H9 (cell line): ENCODE measurements around the gene LLGL2. TPM values are rescaled to one million over a fixed set of nuclear protein-coding genes. Genes with fewer than 3 reads are reported as not detected.

ENCODE experiments used
- DNase-seq: peaks from one replicate; pipeline ENCODE4 v3.0.0-alpha.2; 2017
- H2AFZ ChIP-seq: one replicate; pipeline ENCODE4 v1.6.1; 2013; ENCODE audit warnings: mild to moderate bottlenecking, low read length, control low read depth, moderate library complexity
- H2AK5ac ChIP-seq: 2 replicates; pipeline ENCODE4 v1.6.1; 2013; ENCODE audit warnings: low read length, control low read depth, mixed read lengths; ENCODE audit not compliant: insufficient read length
- H2BK120ac ChIP-seq: one replicate; pipeline ENCODE4 v1.6.1; 2013; ENCODE audit warnings: low read depth, mild to moderate bottlenecking, low read length, control low read depth, inconsistent platforms; ENCODE audit not compliant: poor library complexity, severe bottlenecking
- H2BK12ac ChIP-seq: 2 replicates; pipeline ENCODE4 v1.6.1; 2013; ENCODE audit warnings: low read length, control low read depth, mixed read lengths, low read depth; ENCODE audit not compliant: insufficient read length
- H2BK15ac ChIP-seq: 2 replicates; pipeline ENCODE4 v1.6.1; 2013; ENCODE audit warnings: low read depth, low read length, control low read depth
- H2BK20ac ChIP-seq: one replicate; pipeline ENCODE4 v1.6.1; 2013; ENCODE audit warnings: low read depth, mild to moderate bottlenecking, low read length, control low read depth, inconsistent platforms; ENCODE audit not compliant: poor library complexity, severe bottlenecking
- H2BK5ac ChIP-seq: 2 replicates; pipeline ENCODE4 v1.6.1; 2013; ENCODE audit warnings: low read length, control low read depth, mixed read lengths; ENCODE audit not compliant: insufficient read length
- H3K14ac ChIP-seq: 2 replicates; pipeline ENCODE4 v1.6.1; 2013; ENCODE audit warnings: low read length, control low read depth; ENCODE audit not compliant: insufficient read depth
- H3K18ac ChIP-seq: 2 replicates; pipeline ENCODE4 v1.6.1; 2013; ENCODE audit warnings: low read depth, mild to moderate bottlenecking, mixed read lengths, low read length, control low read depth; ENCODE audit not compliant: insufficient read length
- H3K23ac ChIP-seq: 2 replicates; pipeline ENCODE4 v1.6.1; 2013; ENCODE audit warnings: low read length, control low read depth, mixed read lengths, low read depth; ENCODE audit not compliant: insufficient read length
- H3K23me2 ChIP-seq: 2 replicates; pipeline ENCODE4 v1.6.1; 2013; ENCODE audit warnings: low read depth, mild to moderate bottlenecking, mixed read lengths, low read length, control low read depth; ENCODE audit not compliant: insufficient read length, poor library complexity, severe bottlenecking
- H3K27ac ChIP-seq: 2 replicates; pipeline ENCODE4 v1.5.1; 2013; ENCODE audit warnings: low read length, control low read depth, mixed read lengths, low read depth; ENCODE audit not compliant: insufficient read length
- H3K27me3 ChIP-seq: 2 replicates; pipeline ENCODE4 v1.6.1; 2013; ENCODE audit warnings: low read length, control low read depth, inconsistent platforms; ENCODE audit not compliant: insufficient read depth
- H3K4ac ChIP-seq: 2 replicates; pipeline ENCODE4 v1.6.1; 2013; ENCODE audit warnings: low read depth, mild to moderate bottlenecking, control low read depth, inconsistent platforms, low read length, moderate library complexity
- H3K4me1 ChIP-seq: 2 replicates; pipeline ENCODE4 v1.6.1; 2013; ENCODE audit warnings: low read length, control low read depth, inconsistent platforms; ENCODE audit not compliant: insufficient read depth
- H3K4me2 ChIP-seq: 2 replicates; pipeline ENCODE4 v1.6.1; 2013; ENCODE audit warnings: low read length, control low read depth, mixed read lengths; ENCODE audit not compliant: insufficient read length, insufficient read depth
- H3K56ac ChIP-seq: 2 replicates; pipeline ENCODE4 v1.6.1; 2013; ENCODE audit warnings: low read depth, mild to moderate bottlenecking, mixed read lengths, low read length, control low read depth; ENCODE audit not compliant: insufficient read length
- H3K79me1 ChIP-seq: 2 replicates; pipeline ENCODE4 v1.6.1; 2013; ENCODE audit warnings: low read depth, mild to moderate bottlenecking, moderate library complexity, low read length, control low read depth, inconsistent platforms; ENCODE audit not compliant: insufficient read depth, poor library complexity, severe bottlenecking
- H3K79me2 ChIP-seq: 2 replicates; pipeline ENCODE4 v1.6.1; 2013; ENCODE audit warnings: low read length, control low read depth, inconsistent platforms; ENCODE audit not compliant: insufficient read depth
- H3K9ac ChIP-seq: 2 replicates; pipeline ENCODE4 v1.6.1; 2013; ENCODE audit warnings: low read length, control low read depth, mixed read lengths; ENCODE audit not compliant: insufficient read length; ENCODE audit errors: extremely low read depth
- H3K9me3 ChIP-seq: one replicate; pipeline ENCODE4 v1.6.1; 2013; ENCODE audit warnings: low read depth, low read length, inconsistent platforms; ENCODE audit not compliant: control insufficient read depth
- H3T11ph ChIP-seq: one replicate; pipeline ENCODE4 v1.6.1; 2013; ENCODE audit warnings: mild to moderate bottlenecking, low read length, control low read depth, inconsistent platforms
- H4K20me1 ChIP-seq: one replicate; pipeline ENCODE4 v1.6.1; 2013; ENCODE audit not compliant: control insufficient read depth, insufficient read length, insufficient read depth
- H4K5ac ChIP-seq: 2 replicates; pipeline ENCODE4 v1.6.1; 2013; ENCODE audit warnings: low read depth, mild to moderate bottlenecking, mixed read lengths, low read length, control low read depth; ENCODE audit not compliant: insufficient read length
- H4K8ac ChIP-seq: replicated peaks from 2 replicates; pipeline ENCODE4 v1.6.1; 2013; ENCODE audit warnings: low read length, control low read depth, mixed read lengths, low read depth; ENCODE audit not compliant: insufficient read length
- H4K91ac ChIP-seq: 2 replicates; pipeline ENCODE4 v1.6.1; 2013; ENCODE audit warnings: low read depth, mild to moderate bottlenecking, moderate library complexity, mixed read lengths, low read length, control low read depth; ENCODE audit not compliant: insufficient read length
- H3K27ac Mint-ChIP-seq, 3 experiments: 2 replicates in 2 of 3; 3 replicates in 1 of 3; pipeline ENCODE4 v1.8.0; 2020 to 2021; ENCODE audit warnings: mixed read lengths in 3 of 3, mild to moderate bottlenecking in 1 of 3, moderate library complexity in 1 of 3
- H3K27me3 Mint-ChIP-seq: 2 replicates; pipeline ENCODE4 v1.8.0; 2021; ENCODE audit warnings: low read depth, mild to moderate bottlenecking, moderate library complexity, mixed read lengths
- H3K36me3 Mint-ChIP-seq, 3 experiments: 2 replicates in 2 of 3; 3 replicates in 1 of 3; pipeline ENCODE4 v1.8.0; 2020 to 2021; ENCODE audit warnings: low read depth in 3 of 3, mixed read lengths in 3 of 3; ENCODE audit not compliant: insufficient read depth in 1 of 3
- H3K4me1 Mint-ChIP-seq, 2 experiments: 2 replicates each; pipeline ENCODE4 v1.8.0; 2020; ENCODE audit warnings: mixed read lengths in 2 of 2
- H3K4me3 Mint-ChIP-seq, 2 experiments: 2 replicates in 1 of 2; 3 replicates in 1 of 2; pipeline ENCODE4 v1.8.0; 2020 to 2021; ENCODE audit warnings: mild to moderate bottlenecking in 2 of 2, mixed read lengths in 2 of 2, moderate library complexity in 1 of 2
- H3K9me3 Mint-ChIP-seq, 2 experiments: 2 replicates in 1 of 2; 3 replicates in 1 of 2; pipeline ENCODE4 v1.8.0; 2020; ENCODE audit warnings: mild to moderate bottlenecking in 2 of 2, mixed read lengths in 2 of 2, moderate library complexity in 1 of 2
- WGBS: extraction: QIAGEN DNeasy Blood & Tissue Kit; methylation state at CpG from one replicate; pipeline ENCODE4 v1.1.7; 2013; ENCODE audit warnings: missing lambda C conversion rate, low lambda C conversion rate, mixed read lengths; ENCODE audit not compliant: insufficient read length; ENCODE audit errors: extremely low coverage; 5-methylcytosine and 5-hydroxymethylcytosine counted together
- total RNA-seq: library from RNA; stranded (reverse); gene quantifications from 2 replicates; pipeline ENCODE4 v1.2.1, GENCODE V29; 2021
- TF ChIP-seq, protein P1 (sequence below): fragments of 200-600 bp; sonication (generic); conservative IDR thresholded peaks from 3 replicates; pipeline ENCODE4 v1.8.0; 2021; ENCODE audit warnings: antibody characterized with exemption, mild to moderate bottlenecking

Gene LLGL2
- total RNA-seq, 1 experiment from 2014 or later, result 90.4 TPM

DNA sequence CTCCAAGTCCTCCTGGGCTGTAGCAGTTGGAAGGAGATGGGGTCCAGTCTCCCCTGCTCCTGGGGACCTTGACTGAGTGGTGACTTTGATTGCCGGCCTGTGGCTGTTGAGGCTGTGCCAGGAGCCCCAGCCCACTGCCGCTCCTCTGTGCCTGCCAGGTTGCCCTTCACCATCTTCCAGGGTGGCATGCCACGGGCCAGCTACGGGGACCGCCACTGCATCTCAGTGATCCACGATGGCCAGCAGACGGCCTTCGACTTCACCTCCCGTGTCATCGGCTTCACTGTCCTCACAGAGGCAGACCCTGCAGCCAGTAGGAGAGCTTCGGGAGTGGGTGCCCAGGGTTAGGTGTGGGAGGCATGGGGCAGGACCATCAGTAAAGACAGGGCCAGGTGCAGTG lies 38.7 kb downstream of the LLGL2 start:
- no peak overlapping the region for H3K4me3 Mint-ChIP-seq

More for the DNA sequence above, 38.7 kb downstream of the LLGL2 start:
- H3K27me3 Mint-ChIP-seq, result no peaks in the 10 kb centered on the region
- H3K4me1 Mint-ChIP-seq, result no peaks in the 10 kb centered on the region
- no peak overlapping the region for H4K91ac ChIP-seq
- no peak overlapping the region for H2BK5ac ChIP-seq
- no peak overlapping the region for H3K27ac ChIP-seq
- H4K8ac ChIP-seq, result no peak overlapping the region
- no peaks in the 10 kb centered on the region for H3K23me2 ChIP-seq
- no peaks in the 10 kb centered on the region for H3K4me1 ChIP-seq
- no peak overlapping the region for H2BK15ac ChIP-seq
- no peaks in the 10 kb centered on the region for H3K27me3 ChIP-seq
- H3K18ac ChIP-seq, result no peak overlapping the region
- H3K27ac Mint-ChIP-seq, result no peak overlapping the region
- H3K4me2 ChIP-seq, result no peak overlapping the region
- no peak overlapping the region for H3K23ac ChIP-seq
- no peak overlapping the region for H2AFZ ChIP-seq
- no peak overlapping the region for H3T11ph ChIP-seq
- H2BK20ac ChIP-seq, result no peak overlapping the region
- no peak for DNase-seq
- H3K4ac ChIP-seq, result no peak overlapping the region
- no peak overlapping the region for H2BK12ac ChIP-seq
- H3K14ac ChIP-seq, result no peak overlapping the region
- H3K9me3 ChIP-seq, result no peaks in the 10 kb centered on the region
- H3K79me2 ChIP-seq, result no peaks in the 10 kb centered on the region
- H2BK120ac ChIP-seq, result no peak overlapping the region
- TF ChIP-seq, protein P1, sequence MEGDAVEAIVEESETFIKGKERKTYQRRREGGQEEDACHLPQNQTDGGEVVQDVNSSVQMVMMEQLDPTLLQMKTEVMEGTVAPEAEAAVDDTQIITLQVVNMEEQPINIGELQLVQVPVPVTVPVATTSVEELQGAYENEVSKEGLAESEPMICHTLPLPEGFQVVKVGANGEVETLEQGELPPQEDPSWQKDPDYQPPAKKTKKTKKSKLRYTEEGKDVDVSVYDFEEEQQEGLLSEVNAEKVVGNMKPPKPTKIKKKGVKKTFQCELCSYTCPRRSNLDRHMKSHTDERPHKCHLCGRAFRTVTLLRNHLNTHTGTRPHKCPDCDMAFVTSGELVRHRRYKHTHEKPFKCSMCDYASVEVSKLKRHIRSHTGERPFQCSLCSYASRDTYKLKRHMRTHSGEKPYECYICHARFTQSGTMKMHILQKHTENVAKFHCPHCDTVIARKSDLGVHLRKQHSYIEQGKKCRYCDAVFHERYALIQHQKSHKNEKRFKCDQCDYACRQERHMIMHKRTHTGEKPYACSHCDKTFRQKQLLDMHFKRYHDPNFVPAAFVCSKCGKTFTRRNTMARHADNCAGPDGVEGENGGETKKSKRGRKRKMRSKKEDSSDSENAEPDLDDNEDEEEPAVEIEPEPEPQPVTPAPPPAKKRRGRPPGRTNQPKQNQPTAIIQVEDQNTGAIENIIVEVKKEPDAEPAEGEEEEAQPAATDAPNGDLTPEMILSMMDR, result no peak
- H3K9ac ChIP-seq, result no peak overlapping the region
- no peak overlapping the region for H3K56ac ChIP-seq
- no peak overlapping the region for H4K5ac ChIP-seq
- no peak overlapping the region for H2AK5ac ChIP-seq
- no CpG with 5 or more reads among the region's 11 CpGs for WGBS
- H3K36me3 Mint-ChIP-seq, result peaks cover 0 to 33% (median 16%) of the 10 kb centered on the region in 3 experiments; a peak in 5 of 7 replicates
- no peaks in the 10 kb centered on the region for H3K9me3 Mint-ChIP-seq
- H4K20me1 ChIP-seq, result no peaks in the 10 kb centered on the region
- H3K79me1 ChIP-seq, result no peaks in the 10 kb centered on the region
